NCI-H1417 (cell line): ENCODE results near the gene UBAC2.

ENCODE experiments used
- DNase-seq, 3 experiments: peaks; one replicate each; lab custom pipeline; 2025; lab: John Stamatoyannopoulos, UW

UBAC2 gene

GRCh38 chr13:99270518-99270917 lies 69.9 kb downstream of the UBAC2 start:
- no peak for DNase-seq

GRCh38 chr13:99271249-99271648 lies 70.6 kb downstream of the UBAC2 start:
- DNase-seq = no peak

GRCh38 chr13:99272481-99272880 lies 71.8 kb downstream of the UBAC2 start:
- no peak for DNase-seq

- DNase-seq = no peak
These were observed 72.5 kb downstream of the UBAC2 start for GRCh38 chr13:99273128-99273527.

- DNase-seq = no peak
These were observed 74.4 kb downstream of the UBAC2 start for GRCh38 chr13:99275093-99275469.

GRCh38 chr13:99276706-99277105 lies 76.1 kb downstream of the UBAC2 start:
- DNase-seq = no peak

GRCh38 chr13:99277629-99278028 lies 77.0 kb downstream of the UBAC2 start:
- DNase-seq = no peak

GRCh38 chr13:99278200-99278599 lies 77.5 kb downstream of the UBAC2 start:
- no peak for DNase-seq

GRCh38 chr13:99278843-99279242 lies 78.2 kb downstream of the UBAC2 start:
- DNase-seq = no peak

- DNase-seq = no peak
These were observed 79.0 kb downstream of the UBAC2 start for GRCh38 chr13:99279637-99280036.

- DNase-seq = no peak
These were observed 79.5 kb downstream of the UBAC2 start for GRCh38 chr13:99280166-99280565.

- no peak for DNase-seq
These were observed 81.2 kb downstream of the UBAC2 start for GRCh38 chr13:99281811-99282263.

GRCh38 chr13:99282264-99283231 lies 81.9 kb downstream of the UBAC2 start:
- peak in 1 of 3 experiments; percentile 67 for DNase-seq

GRCh38 chr13:99285432-99286182 lies 85.0 kb downstream of the UBAC2 start:
- DNase-seq = no peak

- DNase-seq = no peak
These were observed 86.9 kb downstream of the UBAC2 start for GRCh38 chr13:99287551-99287950.

DNA sequence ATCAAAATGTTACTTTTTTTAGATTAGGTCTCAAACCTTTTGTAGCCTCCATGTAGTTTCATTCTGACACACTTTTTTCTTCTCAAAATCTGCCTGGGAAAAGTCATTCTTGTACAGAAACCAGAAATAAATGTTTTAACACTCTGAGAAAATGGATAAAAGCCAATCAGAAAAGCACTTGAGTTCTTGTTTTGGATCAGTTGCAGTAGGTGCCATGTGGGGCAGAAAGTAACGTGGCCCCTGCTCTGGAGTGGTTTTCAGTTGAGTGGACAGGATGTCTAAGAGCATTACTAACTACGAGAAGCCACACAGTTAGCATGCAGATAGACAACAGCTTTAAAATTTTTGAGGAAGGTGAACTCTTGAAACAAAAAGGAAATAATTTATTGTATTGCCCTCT lies 87.4 kb downstream of the UBAC2 start:
- DNase-seq = no peak

- no peak for DNase-seq
These were observed 88.6 kb downstream of the UBAC2 start for GRCh38 chr13:99289271-99289670.

DNA sequence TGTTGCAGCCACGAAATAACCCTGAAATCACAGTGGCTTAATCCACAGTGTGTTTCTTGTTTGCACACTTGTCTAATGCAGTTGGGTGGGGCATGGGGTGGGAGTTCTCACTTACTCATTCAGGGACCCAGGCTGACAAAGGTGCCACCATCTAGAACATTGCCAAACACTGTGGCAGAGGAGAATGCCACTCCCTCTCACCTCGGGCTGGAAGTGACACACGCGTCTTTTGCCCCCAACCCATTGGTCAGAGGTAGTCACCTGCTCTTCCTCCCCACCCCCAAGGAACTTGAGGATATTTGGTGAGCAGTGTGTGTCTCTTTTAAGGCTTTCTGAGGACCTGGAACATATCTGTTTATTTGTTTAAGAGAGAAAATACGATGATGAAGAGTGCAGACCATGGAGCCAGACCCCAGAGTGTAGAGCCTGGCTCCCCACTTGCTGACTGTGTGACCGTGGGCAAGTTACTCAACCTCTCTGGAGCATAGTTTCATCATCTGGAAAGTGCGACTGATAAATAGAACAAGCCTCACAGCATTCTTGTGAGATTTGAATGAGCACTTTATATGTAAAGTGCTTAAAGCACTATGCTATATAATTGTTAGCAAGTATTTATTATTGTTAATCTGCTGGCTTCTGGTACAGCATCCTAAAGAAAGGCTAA lies 89.2 kb downstream of the UBAC2 start:
- DNase-seq = no peak

- DNase-seq = no peak
These were observed 90.2 kb downstream of the UBAC2 start for GRCh38 chr13:99290894-99291293.

GRCh38 chr13:99293178-99293577 lies 92.5 kb downstream of the UBAC2 start:
- no peak for DNase-seq

DNA sequence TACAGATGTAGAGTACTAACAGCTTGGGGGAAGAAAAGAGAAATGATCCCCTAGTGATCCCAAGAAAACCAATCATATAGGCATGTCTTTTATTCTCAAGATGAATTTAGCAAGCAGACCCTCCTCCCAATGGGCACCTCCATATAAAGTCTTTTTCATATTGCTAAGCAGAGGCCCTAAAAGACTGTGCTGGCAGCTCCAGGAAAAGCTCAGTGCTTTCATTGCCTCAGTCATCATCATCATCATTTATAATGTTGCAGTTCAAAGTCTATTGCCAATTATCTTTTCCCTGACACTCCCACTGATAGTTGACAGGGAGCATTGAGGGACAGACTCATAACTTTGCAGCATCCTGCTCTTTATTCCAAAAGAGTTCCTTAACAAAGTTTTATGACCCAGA lies 93.5 kb downstream of the UBAC2 start:
- DNase-seq = no peak

- no peak for DNase-seq
These were observed 94.3 kb downstream of the UBAC2 start for GRCh38 chr13:99294958-99295357.
